Stimulated activated CD4-positive, alpha-beta T cell treated with anti-CD3 and anti-CD28 coated beads, Interleukin-1b, Interleukin-23, amount 100 ng/mL, for 48 hours (primary cell): ENCODE measurements around the gene MRPL57.
"Not testable (repeated sequence)": the region's sequence is repeated elsewhere in the genome, so short reads cannot be mapped to it uniquely, and the experiment has no call there.

Experiments used
- DNase-seq: peaks from one replicate; pipeline ENCODE4 v3.0.0-alpha.2; 2020

The MRPL57 gene

GRCh38 chr13:21197606-21198225 is 21.3 kb downstream of the MRPL57 start:
- not testable (repeated sequence) for DNase-seq

- not testable (repeated sequence) for DNase-seq
Measured at GRCh38 chr13:21198391-21198790, 21.9 kb downstream of the MRPL57 start.

- not testable (repeated sequence) for DNase-seq
Measured at GRCh38 chr13:21201456-21202190, 25.2 kb downstream of the MRPL57 start.

GRCh38 chr13:21202767-21203531 is 26.5 kb downstream of the MRPL57 start:
- no peak for DNase-seq

GRCh38 chr13:21208652-21209154 is 32.2 kb downstream of the MRPL57 start:
- no peak for DNase-seq

- DNase-seq, result no peak
Measured at GRCh38 chr13:21212138-21212775, 35.8 kb downstream of the MRPL57 start.

- DNase-seq, result not testable (repeated sequence)
Measured at GRCh38 chr13:21215419-21215818, 39.0 kb downstream of the MRPL57 start.

- DNase-seq, result no peak
Measured at GRCh38 chr13:21216332-21216731, 39.9 kb downstream of the MRPL57 start.

- DNase-seq, result no peak
Measured at GRCh38 chr13:21218351-21219035, 42.0 kb downstream of the MRPL57 start.

- no peak for DNase-seq
Measured at GRCh38 chr13:21219036-21219381, 42.6 kb downstream of the MRPL57 start.

- DNase-seq, result not testable (repeated sequence)
Measured at GRCh38 chr13:21219716-21220115, 43.3 kb downstream of the MRPL57 start.

GRCh38 chr13:21221268-21221667 is 44.8 kb downstream of the MRPL57 start:
- DNase-seq, result no peak

- no peak for DNase-seq
Measured at GRCh38 chr13:21225082-21225481, 48.6 kb downstream of the MRPL57 start.

- DNase-seq, result no peak
Measured at GRCh38 chr13:21225841-21226581, 49.6 kb downstream of the MRPL57 start.

- DNase-seq, result no peak
Measured at GRCh38 chr13:21227917-21228316, 51.5 kb downstream of the MRPL57 start.
